Astrocyte (in vitro differentiated cells and primary cell): Measurements from ENCODE around the gene RCAN2. TPM values are rescaled to one million over a fixed set of nuclear protein-coding genes. Genes with fewer than 3 reads are reported as not detected.

ENCODE experiments used
- DNase-seq: peaks from one replicate; pipeline ENCODE4 v3.0.0-alpha.2; 2010; ENCODE audit warnings: low read depth
- FAIRE-seq: peaks from 2 replicates; lab custom pipeline; 2011; peaks lifted over from hg19 to GRCh38; lab: Jason Lieb, UNC
- H2AFZ ChIP-seq: 2 replicates; pipeline ENCODE4 v1.6.0; 2012; ENCODE audit warnings: low read depth, low read length, inconsistent platforms
- H3K27ac ChIP-seq: 2 replicates; pipeline ENCODE4 v1.5.1; 2011; ENCODE audit warnings: low read depth, low read length, inconsistent platforms
- H3K27me3 ChIP-seq: 2 replicates; pipeline ENCODE4 v1.6.0; 2011; ENCODE audit warnings: low read length, inconsistent platforms; ENCODE audit not compliant: insufficient read depth
- H3K36me3 ChIP-seq: 2 replicates; pipeline ENCODE4 v1.5.1; 2011; ENCODE audit warnings: low read length, inconsistent platforms; ENCODE audit not compliant: insufficient read depth
- H3K4me1 ChIP-seq: 2 replicates; pipeline ENCODE4 v1.5.1; 2011; ENCODE audit warnings: low read length, inconsistent platforms; ENCODE audit not compliant: insufficient read depth
- H3K4me2 ChIP-seq: 2 replicates; pipeline ENCODE4 v1.6.0; 2012; ENCODE audit warnings: low read length, inconsistent platforms
- H3K4me3 ChIP-seq: 2 replicates; pipeline ENCODE4 v1.5.1; 2011; ENCODE audit warnings: low read depth, mild to moderate bottlenecking, low read length, inconsistent platforms; ENCODE audit not compliant: insufficient read depth
- H3K79me2 ChIP-seq: 2 replicates; pipeline ENCODE4 v1.6.0; 2012; ENCODE audit warnings: mild to moderate bottlenecking, low read length, inconsistent platforms; ENCODE audit not compliant: insufficient read depth
- H3K9ac ChIP-seq: 2 replicates; pipeline ENCODE4 v1.6.0; 2012; ENCODE audit warnings: mild to moderate bottlenecking, low read length, inconsistent platforms
- H3K9me3 ChIP-seq: 2 replicates; pipeline ENCODE4 v1.5.1; 2012; ENCODE audit warnings: low read depth, mild to moderate bottlenecking, low read length, inconsistent platforms; ENCODE audit not compliant: insufficient read depth
- H4K20me1 ChIP-seq: 2 replicates; pipeline ENCODE4 v1.6.0; 2012; ENCODE audit warnings: low read length, inconsistent platforms; ENCODE audit not compliant: insufficient read depth
- H3K27ac Mint-ChIP-seq: one replicate; pipeline ENCODE4 v1.8.0; 2021; ENCODE audit warnings: mild to moderate bottlenecking, mixed read lengths; ENCODE audit not compliant: unreplicated experiment
- H3K27me3 Mint-ChIP-seq: one replicate; pipeline ENCODE4 v1.8.0; 2021; ENCODE audit warnings: low read depth, mixed read lengths; ENCODE audit not compliant: unreplicated experiment
- H3K36me3 Mint-ChIP-seq: one replicate; pipeline ENCODE4 v1.8.0; 2021; ENCODE audit warnings: low read depth, mixed read lengths; ENCODE audit not compliant: unreplicated experiment
- H3K4me1 Mint-ChIP-seq: one replicate; pipeline ENCODE4 v1.8.0; 2021; ENCODE audit warnings: low read depth, mixed read lengths; ENCODE audit not compliant: unreplicated experiment
- H3K4me3 Mint-ChIP-seq: one replicate; pipeline ENCODE4 v1.8.0; 2021; ENCODE audit warnings: mild to moderate bottlenecking, moderate library complexity, mixed read lengths; ENCODE audit not compliant: unreplicated experiment
- H3K9me3 Mint-ChIP-seq: one replicate; pipeline ENCODE4 v1.8.0; 2021; ENCODE audit warnings: mild to moderate bottlenecking, mixed read lengths; ENCODE audit not compliant: unreplicated experiment
- EZH2 ChIP-seq: IDR thresholded peaks from 2 replicates; pipeline ENCODE4 v1.6.1; 2012; ENCODE audit warnings: mild to moderate bottlenecking, low read length, inconsistent platforms; ENCODE audit not compliant: insufficient read depth
- total RNA-seq: library from RNA; stranded (reverse); gene quantifications from 2 replicates; pipeline ENCODE4 v1.2.1, GENCODE V29; 2021
- TF ChIP-seq, protein P1 (sequence below): IDR thresholded peaks from 2 replicates; pipeline ENCODE4 v1.5.1; 2011; ENCODE audit warnings: low read depth, mild to moderate bottlenecking, inconsistent platforms, low read length, moderate library complexity; ENCODE audit not compliant: insufficient read depth

Gene RCAN2
- total RNA-seq, 1 donor from 2014 or later, result 10.6 TPM

- no peak for TF ChIP-seq EZH2
- TF ChIP-seq, protein P1, sequence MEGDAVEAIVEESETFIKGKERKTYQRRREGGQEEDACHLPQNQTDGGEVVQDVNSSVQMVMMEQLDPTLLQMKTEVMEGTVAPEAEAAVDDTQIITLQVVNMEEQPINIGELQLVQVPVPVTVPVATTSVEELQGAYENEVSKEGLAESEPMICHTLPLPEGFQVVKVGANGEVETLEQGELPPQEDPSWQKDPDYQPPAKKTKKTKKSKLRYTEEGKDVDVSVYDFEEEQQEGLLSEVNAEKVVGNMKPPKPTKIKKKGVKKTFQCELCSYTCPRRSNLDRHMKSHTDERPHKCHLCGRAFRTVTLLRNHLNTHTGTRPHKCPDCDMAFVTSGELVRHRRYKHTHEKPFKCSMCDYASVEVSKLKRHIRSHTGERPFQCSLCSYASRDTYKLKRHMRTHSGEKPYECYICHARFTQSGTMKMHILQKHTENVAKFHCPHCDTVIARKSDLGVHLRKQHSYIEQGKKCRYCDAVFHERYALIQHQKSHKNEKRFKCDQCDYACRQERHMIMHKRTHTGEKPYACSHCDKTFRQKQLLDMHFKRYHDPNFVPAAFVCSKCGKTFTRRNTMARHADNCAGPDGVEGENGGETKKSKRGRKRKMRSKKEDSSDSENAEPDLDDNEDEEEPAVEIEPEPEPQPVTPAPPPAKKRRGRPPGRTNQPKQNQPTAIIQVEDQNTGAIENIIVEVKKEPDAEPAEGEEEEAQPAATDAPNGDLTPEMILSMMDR, result peak; percentile 32
- peak; percentile 35 for DNase-seq
- H3K36me3 Mint-ChIP-seq, result no peaks in the 10 kb centered on the region
- Histone ChIP-seq H3K36me3 (no peaks in the 10 kb centered on the region), H2AFZ (no peak overlapping the region), H3K4me3 (no peak overlapping the region), H3K27ac (no peak overlapping the region), H4K20me1 (no peaks in the 10 kb centered on the region), H3K27me3 (no peaks in the 10 kb centered on the region), H3K79me2 (no peaks in the 10 kb centered on the region), H3K4me2 (no peak overlapping the region), H3K9ac (no peak overlapping the region), H3K9me3 (no peaks in the 10 kb centered on the region), H3K4me1 (no peaks in the 10 kb centered on the region)
- H3K4me1 Mint-ChIP-seq, result no peaks in the 10 kb centered on the region
- H3K27ac Mint-ChIP-seq, result no peak overlapping the region
- no peaks in the 10 kb centered on the region for H3K27me3 Mint-ChIP-seq
- no peak overlapping the region for H3K4me3 Mint-ChIP-seq
- FAIRE-seq, result peak; percentile 73
- no peaks in the 10 kb centered on the region for H3K9me3 Mint-ChIP-seq
Measured at GRCh38 chr6:46410334-46410953, 80.8 kb downstream of the RCAN2 start.

- no peak overlapping the region for H3K4me3 ChIP-seq
- no peaks in the 10 kb centered on the region for H3K9me3 Mint-ChIP-seq
Measured at GRCh38 chr6:46407776-46408530, 83.3 kb downstream of the RCAN2 start.

More at GRCh38 chr6:46407776-46408530, 83.3 kb downstream of the RCAN2 start:
- H4K20me1 ChIP-seq, result no peaks in the 10 kb centered on the region
- no peak overlapping the region for H3K27ac ChIP-seq
- Mint-ChIP-seq H3K36me3 (no peaks in the 10 kb centered on the region), H3K27ac (no peak overlapping the region), H3K27me3 (no peaks in the 10 kb centered on the region), H3K4me3 (no peak overlapping the region), H3K4me1 (no peaks in the 10 kb centered on the region)
- H3K9ac ChIP-seq, result no peak overlapping the region
- TF ChIP-seq, protein P1, result no peak
- no peak for TF ChIP-seq EZH2
- no peaks in the 10 kb centered on the region for H3K4me1 ChIP-seq
- H3K27me3 ChIP-seq, result no peaks in the 10 kb centered on the region
- H3K4me2 ChIP-seq, result no peak overlapping the region
- no peak for DNase-seq
- no peak for FAIRE-seq
- no peaks in the 10 kb centered on the region for H3K36me3 ChIP-seq
- H3K9me3 ChIP-seq, result no peaks in the 10 kb centered on the region
- H2AFZ ChIP-seq, result no peak overlapping the region
- H3K79me2 ChIP-seq, result no peaks in the 10 kb centered on the region
